ENCODE data around the gene PRLR.
"Not testable (repeated sequence)": the region's sequence is repeated elsewhere in the genome, so short reads cannot be mapped to it uniquely, and the experiment has no call there.

Gene PRLR

DNA sequence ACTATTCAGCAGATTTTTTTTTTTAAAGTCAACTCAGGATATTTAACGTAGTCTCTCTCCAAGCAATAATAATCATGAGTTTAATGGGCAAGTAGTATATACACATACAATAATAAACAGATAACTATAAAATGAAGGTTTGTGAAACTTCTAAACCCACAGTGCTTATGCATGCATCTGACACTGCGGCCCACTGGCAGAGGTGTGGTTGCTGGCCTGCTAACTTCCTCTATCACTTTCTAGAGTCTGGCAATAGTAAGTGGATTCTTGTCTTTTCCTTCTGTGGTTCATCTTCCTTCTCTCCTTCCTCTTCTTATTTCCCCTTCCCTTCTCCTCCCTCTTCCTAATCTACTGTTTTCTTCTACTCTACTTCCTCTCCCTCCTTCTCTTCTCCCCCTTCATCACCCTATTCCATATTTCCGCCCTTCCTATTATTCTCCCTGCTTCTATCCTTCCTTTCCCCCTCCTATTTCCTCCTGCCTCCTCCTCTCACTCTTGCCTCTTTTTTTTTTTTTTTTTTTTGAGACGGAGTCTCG is 164.0 kb downstream of the PRLR start:
- DNase-seq: no peak

DNA sequence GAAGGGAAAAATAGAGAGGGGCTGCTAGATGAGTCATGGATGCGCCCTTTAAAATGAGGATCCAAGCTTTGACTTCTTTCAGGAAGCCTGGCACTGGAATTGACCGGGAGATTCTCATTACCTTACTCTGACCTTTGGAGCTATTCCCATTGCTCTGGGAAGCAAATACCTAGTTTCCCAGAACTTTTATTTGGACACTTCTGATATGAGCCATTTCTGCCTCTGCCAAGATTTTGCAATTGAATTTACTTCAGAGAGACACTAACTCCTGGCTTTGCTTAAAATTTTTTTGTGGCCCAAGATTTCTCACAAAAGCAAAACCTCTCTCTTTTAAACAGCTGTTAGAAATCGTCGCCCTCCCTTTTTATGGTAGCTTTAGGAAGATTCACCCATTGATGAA is 166.9 kb downstream of the PRLR start:
- DNase-seq: no peak

DNA sequence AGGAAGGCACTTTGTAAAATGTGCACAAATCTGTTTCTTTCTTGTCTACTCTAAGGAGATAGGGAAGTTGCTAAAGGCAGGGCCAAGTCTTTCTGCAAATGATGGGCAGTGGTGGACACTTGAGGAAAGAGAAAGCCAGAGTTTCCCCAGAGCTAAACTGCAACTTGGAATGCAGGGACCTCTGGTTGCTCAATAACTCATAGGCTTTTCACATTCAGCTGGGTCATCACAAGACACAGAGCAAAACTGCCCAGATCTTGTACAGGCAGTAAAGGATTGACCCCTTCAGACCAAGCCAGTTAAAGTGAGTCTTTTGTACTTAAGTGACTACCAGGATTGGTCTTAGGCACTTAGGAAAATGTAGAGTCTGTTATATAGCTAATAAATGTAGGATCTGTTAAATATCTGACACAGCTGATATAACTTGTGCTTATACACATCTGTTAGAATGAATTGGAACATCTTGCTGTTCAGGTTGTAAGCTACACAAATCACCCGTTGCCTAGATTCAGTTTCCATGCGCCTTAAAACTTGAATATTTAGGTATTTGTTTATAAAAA is 169.0 kb downstream of the PRLR start:
- no peak for DNase-seq

DNA sequence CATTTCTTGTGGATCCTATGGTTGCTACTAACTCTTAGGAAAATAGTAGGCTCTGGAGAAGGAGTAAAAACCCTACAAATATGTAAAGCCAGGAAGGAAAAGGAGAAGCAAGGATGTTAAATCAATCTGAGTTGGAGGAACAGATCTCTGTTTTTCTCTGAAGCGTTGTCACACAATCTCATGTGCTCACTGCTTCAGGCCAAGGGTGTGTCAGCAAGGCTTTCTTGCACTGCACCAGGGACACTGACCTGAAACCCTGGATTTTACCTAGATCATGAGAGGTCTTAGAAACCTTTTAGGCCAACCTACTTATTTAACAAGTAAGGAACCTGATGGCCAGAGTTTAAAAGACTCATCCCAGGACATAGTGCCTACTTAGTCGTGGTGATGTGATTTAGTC is 170.1 kb downstream of the PRLR start:
- DNase-seq: no peak

DNA sequence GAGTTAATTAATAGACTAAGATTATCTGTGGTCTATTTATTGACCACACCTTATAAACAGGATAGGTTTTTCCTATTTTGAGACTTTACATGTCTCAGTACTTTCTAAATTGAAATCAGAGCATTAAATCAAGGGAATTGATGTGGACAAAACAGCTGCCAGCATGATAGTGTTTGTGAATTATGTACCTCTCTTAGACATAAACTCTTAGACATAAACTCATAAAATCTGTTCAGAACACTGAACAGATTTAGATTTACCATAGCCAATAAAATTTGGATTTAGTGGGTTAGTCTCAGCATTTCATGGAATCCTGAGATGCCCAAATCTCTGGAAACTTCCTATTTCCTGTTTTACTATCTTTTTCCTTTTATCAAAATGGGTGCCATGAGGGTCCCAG is 171.0 kb downstream of the PRLR start:
- no peak for DNase-seq

DNA sequence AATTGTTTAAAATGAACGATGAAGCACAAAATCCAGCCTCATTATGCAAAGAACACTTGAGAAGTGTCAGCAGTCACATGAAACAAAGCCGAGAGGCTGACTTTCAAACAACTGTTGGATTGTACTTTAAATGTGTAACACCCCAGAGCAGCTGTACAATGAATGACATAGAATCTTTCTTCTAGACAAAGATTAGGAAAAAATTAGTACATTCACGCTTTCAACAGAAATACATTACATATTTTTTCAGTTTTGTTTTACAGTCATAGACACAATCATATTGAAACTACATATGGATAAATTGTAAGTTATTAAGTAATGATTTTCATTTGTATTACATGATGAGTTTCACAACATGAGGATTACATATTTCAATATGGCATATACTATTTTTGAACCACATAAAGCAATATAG is 171.9 kb downstream of the PRLR start:
- DNase-seq: no peak

DNA sequence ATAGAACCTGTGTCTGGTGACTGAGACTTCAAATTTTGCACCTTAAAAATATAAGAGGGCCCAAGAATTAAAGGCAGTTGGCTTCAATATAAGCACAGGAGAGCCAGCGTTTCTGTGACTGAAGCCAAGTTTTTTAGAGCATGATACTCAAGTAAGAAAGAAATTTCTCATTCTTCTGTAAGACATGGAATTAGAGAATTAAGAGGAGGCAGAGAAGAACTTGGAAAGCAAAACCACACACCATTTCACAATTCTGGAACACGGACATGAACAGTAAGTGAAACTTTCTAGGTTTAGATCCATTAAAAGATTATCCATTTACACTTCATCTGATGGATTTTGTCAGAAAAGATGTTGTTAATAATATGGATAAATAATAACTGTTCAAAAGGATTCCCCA is 173.6 kb downstream of the PRLR start:
- no peak for DNase-seq

DNA sequence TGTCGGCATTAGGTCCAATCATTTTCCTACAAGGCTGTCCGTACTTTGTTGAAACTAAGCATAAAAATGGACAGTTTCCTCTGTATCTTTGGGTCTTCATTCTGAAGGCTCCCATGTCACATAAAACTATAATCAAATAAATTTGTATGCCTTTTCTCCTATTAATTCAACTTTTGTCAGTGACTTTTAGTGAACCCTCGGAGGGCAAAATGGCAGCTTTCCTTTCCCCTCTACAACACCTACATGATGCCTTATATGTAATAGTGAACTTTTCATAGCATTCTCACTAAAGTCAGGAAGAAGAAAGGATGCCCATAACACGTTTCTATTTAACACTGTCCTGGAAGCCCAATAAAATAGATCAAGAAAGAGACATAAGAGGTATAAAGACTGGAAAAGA is 177.4 kb downstream of the PRLR start:
- no peak for DNase-seq

DNA sequence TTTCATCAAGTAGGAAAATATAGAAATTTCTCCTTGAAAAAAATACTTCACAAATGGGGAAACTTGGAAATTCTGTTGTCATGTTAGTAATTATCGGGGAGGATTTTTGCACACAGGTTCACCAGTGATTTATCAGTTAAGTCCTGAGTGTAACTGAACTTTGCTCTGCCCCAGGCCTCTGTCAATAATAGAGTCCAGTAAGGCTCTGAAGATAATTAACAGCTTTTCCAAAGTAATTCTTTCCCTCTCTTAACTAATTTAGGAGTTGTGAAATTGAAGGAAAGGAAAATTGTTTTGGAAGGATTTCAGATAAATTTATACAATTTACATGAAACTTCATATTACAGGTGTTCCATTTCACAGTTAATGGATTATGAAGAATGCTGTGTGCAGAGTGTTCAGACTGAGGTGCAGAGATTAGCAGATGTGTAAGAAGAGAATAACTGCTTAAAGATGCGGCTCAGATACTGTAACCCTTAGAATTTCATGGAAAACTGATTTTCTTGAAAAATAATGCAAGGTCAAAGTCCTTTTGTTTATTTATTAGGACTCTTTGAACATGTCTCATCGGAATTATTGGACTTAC is 179.7 kb downstream of the PRLR start:
- DNase-seq: no peak

DNA sequence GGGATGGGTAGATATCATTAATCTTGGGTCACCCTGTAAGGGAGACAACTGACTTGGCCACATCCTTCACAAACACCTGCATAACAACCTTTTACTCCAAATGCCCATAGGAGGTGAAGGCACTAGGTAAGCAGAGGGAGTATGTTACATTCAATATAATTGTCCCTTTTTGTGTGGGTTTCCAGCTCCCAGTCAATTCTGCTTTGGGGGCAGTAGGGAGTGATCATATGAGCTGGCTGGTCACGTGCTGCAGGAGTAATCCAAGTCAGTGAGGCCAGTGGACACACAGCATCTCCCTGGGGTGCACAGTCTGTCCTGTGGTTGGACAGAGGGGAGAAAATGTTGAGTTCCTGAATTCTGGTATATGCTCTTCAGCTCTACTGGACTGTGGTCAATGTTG is 181.4 kb downstream of the PRLR start:
- no peak for DNase-seq

DNA sequence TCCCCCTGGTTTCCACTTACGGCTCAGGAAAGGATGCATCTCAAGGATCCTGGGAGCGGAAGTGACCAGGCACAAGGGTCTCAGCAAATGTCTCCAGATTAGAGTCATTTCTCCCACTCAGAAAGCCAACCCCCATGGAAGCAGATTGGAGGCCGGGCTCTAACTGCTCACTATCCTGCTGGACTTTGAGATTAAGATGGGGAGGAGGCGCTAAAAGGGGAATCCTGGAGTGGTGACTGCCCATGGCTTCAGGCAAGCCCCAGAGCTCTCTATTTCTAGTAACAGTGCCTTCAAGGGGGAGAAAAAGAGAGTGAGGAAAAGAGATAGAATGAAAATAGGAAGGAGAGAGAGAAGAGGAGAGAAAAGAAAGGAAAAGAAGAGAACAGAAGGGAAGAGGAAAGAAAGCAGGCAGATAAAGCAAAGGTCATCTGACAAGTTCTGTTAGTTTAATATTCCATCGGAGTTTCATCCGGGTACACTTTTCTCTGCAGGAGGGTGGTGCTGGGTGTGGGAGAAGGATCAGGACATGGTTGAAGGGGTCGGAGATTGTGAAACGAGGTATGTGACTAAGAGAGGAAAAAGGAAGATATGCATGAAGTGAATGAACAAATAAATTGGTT is 182.4 kb downstream of the PRLR start, which contains the start of gene AGXT2:
Gene AGXT2, minus strand, starts transcription at position 165 of the 620 bp plus-strand sequence. Its CDS starts 57 bp downstream, at position 108.
- DNase-seq: no peak

DNA sequence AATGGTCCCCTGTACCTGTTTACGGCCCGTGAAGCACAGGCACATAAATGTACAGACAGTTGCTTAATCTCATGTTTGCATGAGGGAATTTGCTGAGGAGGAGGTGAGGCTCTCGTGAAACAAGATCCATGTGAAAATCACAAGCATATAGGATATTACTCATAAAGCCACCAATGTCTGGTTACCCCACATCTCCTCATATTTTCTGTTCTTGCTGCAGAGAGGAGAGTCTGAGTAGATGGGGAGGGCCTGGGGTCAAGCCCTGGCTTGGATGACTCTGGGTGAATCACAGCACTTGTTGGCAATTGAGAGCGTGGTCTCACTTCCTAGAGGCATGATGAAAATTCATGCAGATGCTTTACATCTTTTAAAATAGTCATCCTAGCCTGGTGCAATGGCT is 183.5 kb downstream of the PRLR start:
- DNase-seq: no peak

DNA sequence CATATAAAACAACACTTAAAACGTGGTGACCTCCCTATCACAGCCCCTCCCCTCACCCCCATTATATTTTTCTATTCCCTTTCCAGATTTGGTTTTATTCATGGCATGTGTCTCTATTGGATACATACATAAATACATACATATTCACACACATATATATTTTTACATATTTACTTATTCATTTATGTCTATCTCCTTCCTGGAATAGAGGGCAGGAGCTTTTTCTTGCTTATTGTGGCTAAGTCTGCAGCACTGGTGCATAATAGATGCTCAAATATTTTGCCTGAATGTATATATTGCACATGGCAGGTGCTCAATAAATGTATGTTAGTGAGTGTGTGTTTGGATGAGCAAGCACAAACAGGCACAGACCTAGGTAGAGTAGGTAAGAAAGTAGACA is 185.0 kb downstream of the PRLR start:
- DNase-seq: no peak

DNA sequence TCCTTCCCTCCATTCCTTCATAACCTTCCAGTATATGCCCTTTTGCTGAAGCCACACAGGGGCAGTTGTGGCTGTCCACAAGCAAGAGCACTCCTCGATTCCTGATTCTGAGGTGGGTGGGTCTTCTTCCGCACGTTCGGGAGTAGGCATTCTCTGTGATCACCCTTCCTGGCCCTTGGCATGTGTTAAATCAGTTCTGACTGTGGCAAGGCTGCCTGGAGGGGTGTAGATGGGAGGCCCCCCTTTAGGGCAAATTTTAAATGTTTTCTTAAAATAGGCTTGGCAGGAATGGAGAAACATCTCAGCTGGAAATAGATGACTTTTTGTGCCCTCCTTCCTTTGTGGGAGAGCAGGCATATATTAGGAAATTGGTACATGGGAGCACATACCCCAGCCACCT is 185.6 kb downstream of the PRLR start:
- DNase-seq: no peak

DNA sequence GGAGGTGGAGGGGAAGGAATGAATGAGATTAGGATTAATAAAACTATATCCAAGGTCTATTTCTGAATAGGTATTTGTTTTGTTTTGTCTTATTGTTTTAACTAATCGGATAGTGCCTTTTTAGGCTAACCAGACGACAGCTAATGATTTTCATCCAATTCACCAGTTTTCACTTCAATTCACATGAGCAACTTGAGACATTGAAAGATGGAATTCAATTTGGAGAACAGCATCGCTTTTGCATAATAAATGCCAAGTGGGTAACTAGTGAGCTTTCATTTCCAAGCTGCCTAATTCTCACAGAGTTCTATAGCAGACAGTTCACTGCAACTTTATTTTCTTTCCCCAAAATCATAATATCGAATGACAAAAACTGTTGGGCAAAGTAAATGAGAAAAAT is 187.5 kb downstream of the PRLR start:
- no peak for DNase-seq

DNA sequence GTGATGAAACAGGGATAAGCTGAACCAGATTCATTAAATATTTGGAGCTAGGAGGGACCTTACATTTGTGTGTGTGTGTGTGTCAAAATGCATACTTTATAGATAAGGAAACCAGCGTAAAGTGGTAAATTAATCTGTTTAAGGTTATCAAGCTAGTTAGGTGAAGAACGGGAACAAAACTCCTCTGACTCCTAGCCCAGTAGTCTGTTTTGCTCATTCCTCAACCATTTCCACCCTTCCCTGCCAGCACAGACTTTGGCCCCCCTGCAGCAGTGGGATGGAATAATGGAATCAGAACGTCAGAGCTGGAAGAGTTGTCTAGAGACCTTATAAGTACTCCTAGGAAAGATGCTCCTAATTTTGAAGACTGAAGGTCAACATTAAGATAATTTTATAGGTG is 189.0 kb downstream of the PRLR start:
- DNase-seq: no peak

DNA sequence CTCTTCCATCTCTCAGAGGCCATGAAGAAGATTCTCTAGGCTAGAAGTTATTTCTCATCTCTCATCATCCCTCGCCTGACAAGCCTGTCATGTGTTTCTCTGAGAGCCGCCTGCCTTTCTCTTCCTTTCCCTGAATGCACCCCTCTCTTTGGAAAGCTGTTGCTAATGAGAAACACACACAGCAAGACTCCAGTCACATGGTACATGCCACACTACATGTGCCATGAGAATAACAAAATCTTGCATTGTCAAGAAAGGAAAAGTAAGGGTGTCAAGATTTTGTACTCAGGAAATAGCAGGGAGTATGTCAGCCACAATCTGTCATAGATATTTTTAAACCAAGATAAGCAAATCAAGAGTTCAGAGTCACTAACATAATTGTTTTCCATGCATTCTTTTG is 191.4 kb downstream of the PRLR start:
- no peak for DNase-seq

DNA sequence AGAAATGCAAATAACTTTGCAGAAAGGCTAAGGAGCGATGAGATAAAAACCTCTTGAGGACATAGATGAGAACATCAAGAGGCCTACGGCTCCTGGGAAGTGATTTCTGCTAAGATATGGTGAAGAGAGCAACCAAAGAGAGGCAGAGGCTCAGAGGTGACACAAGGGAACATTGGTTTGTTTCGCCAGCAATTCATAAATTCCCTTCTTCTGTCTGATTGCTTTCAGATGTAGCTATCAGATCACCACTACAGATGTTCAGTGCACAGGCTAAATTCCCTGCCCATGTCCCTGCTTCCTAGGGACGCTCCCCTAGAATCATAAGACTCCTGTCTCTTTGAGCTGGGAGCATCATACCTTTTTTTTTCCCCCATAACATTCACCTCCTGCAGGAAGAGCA is 193.8 kb downstream of the PRLR start:
- no peak for DNase-seq

DNA sequence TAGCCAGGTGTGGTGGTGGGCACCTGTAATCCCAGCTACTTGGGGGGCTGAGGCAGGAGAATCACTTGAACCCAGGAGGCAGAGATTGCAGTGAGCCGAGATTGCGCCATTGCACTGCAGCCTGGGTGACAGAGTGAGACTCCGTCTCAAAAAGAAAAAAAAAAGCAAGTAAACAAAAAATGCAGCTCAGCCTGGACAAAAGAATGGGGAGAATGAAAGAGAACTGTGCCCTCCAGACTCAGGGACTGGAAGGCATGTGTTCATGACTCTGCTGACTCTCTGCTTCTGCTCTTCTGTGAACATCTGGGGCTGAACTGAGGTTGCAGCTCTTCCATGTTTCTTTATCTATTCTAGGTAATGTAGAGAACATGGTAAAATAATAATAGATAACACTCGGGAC is 194.4 kb downstream of the PRLR start:
- DNase-seq: not testable (repeated sequence)

DNA sequence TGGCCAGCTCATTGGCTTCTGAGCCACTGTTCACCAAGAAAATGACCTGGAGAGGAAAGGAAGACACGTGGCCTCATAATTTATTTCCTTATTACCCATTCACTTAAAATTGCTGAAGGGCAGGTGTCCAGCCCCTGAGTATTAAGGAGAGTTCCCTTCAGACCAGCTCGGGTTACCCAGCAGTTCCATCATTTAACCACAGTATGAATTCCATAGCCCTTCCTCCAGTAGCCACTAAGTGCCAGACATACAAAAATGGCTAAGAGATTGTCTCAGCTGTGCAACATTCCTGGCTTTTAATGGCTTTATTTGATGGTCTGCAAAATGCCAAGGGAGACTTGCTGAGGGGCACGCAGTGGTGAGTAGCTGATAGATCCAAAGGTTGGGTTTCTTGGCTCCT is 195.0 kb downstream of the PRLR start:
- DNase-seq: no peak

DNA sequence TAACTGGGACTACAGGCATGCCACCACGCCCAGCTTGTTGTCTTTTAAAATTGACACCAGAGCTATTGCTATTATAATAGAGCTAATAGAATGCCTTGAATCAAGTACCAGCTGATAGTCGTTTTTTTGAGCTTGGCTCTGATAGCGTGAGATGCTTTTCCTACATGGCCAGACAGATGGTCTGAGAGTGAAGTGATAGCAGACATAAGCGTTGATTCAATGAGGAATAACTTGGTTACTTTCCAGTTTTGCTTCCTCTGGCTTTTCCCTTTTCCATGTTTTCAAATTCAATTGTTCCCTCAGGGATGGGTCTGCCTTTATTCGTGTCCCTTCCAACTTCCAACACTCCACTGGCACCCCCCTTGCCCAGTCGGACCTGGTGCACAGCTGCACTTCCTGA is 197.9 kb downstream of the PRLR start:
- no peak for DNase-seq

DNA sequence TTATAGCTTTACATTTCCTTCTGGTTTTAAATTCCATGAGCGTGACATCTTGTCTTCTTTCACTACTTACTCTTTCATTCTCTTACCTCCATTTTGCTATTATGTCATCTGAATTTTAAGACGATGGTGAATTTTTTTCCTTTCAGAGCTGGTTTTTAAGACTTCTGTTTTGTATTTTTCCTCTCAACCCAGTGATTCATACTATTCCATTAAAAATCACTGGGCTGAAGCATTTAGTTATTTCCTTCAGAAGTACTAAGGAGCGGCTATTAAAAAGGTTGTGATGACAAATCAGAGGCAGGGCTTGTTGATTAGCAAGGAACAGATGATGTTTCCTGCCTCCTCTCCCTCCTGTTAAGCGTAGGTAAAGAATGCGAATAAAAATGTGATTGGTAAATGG is 199.0 kb downstream of the PRLR start:
- DNase-seq: no peak

DNA sequence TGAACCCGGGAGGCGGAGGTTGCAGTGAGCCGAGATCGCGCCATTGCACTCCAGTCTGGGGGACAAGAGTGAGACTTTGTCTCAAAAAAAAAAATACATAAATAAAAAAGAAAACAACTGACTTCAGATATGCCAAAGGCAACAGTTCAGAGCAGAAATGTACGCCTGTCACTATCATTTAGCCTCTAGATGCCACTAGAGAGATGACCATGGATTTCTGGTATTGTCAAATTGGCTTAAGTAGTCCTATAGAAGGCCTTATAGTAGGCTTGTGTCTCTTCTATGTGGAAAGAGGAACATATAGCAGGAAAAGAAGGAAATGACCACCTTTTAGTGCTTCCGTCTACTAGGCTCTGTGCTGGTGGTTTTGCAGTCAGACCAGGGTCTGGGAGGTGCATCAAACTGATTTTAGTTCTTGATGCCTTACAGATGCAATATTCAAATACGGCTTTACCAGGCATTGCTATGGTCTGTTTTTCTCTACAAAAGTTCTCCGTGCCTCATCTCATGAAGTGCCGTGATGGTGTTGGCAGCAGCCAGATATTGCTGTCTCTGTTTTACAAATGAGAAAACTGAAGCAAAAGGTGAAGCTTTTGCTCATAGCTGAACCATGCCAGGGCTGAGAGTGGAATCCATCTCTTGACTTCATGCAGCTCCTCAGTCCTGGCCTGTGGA is 199.7 kb downstream of the PRLR start:
- DNase-seq: no peak

DNA sequence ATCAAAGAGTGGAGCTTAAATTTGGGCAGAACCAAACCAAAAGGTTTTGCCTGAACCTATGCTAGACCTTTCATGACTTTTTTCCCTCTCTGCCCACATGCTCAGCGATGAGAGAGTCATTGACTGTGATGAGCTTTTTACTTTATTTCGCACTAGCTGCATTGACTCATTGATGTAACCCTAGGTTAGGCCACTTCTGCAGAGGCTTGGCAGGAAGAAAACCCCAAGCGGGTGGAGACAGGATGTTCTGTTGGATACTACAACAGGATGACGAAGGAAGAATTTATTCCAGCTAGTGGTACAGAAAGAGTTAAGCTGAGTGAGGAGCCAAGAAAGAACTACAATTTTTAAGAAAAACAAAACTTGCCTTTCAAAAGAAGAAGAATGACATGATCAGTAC is 201.0 kb downstream of the PRLR start:
- no peak for DNase-seq

Data from DMS79 (cell line).